ENCODE measurements around the gene RHOD. TPM values are rescaled to one million over a fixed set of nuclear protein-coding genes. Genes with fewer than 3 reads are reported as not detected.

Gene RHOD
- total and polyA plus RNA-seq, 7 donors, result 9.7 to 56.5 (median 20.9) TPM

DNA sequence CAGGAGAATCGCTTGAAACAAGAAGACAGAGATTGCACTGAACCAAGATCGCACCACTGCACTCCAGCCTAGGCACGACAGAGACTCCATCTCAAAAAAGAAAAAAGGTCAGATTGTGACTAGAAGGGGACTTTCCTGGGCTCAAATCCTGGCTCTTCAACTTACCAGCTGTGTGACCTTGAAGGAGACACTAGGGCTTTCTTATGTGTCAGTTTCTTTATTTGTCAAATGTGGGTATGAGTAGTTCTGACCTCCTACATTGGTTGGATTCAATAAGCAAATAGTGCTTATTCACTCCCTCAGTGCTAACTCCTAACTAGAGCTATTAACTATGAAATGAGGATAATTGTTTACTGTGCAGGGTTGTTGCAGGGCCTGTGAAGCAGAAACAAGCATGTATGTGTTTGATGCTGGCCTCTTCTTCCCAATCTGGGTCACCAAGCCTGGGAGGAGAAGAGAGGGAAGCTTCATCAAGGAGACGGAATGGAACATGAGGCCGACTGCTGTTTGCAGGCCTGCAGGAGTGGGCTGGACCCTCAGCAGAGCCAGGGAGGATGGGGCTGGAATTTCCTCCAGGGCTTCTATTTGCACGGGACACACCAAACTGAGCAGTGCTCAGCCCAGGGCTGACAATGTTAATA, 22.5 kb downstream of the RHOD start:
- WGBS, 3 donors, result 75 to 86% (median 80%) methylated on average over 6 of the region's 6 CpGs
- Histone ChIP-seq H3K4me1 (peaks cover 9% of the 10 kb centered on the region), H3K27me3 (ENCODE audit: insufficient read depth in 3 of 3, low read length in 2 of 3) (no peaks in the 10 kb centered on the region), H3K9me3 (no peaks in the 10 kb centered on the region), H3K36me3 (ENCODE audit: insufficient read depth in 1 of 2, low read depth in 1 of 2) (no peaks in the 10 kb centered on the region), H3K27ac (no peak overlapping the region), H3K4me3 (no peak overlapping the region)
- DNase-seq (no peak), ATAC-seq (no peak)
- TF ChIP-seq, protein P1, sequence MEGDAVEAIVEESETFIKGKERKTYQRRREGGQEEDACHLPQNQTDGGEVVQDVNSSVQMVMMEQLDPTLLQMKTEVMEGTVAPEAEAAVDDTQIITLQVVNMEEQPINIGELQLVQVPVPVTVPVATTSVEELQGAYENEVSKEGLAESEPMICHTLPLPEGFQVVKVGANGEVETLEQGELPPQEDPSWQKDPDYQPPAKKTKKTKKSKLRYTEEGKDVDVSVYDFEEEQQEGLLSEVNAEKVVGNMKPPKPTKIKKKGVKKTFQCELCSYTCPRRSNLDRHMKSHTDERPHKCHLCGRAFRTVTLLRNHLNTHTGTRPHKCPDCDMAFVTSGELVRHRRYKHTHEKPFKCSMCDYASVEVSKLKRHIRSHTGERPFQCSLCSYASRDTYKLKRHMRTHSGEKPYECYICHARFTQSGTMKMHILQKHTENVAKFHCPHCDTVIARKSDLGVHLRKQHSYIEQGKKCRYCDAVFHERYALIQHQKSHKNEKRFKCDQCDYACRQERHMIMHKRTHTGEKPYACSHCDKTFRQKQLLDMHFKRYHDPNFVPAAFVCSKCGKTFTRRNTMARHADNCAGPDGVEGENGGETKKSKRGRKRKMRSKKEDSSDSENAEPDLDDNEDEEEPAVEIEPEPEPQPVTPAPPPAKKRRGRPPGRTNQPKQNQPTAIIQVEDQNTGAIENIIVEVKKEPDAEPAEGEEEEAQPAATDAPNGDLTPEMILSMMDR (IDR thresholded peaks at IDR 0.05), result no peak
- intact Hi-C loops (cut with DNase I), result no loop called here

- Histone ChIP-seq H3K27ac (no peak overlapping the region), H3K4me3 (no peak overlapping the region), H3K9me3 (no peaks in the 10 kb centered on the region), H3K4me1 (peaks cover 9% of the 10 kb centered on the region), H3K36me3 (ENCODE audit: insufficient read depth in 1 of 2, low read depth in 1 of 2) (no peaks in the 10 kb centered on the region), H3K27me3 (ENCODE audit: insufficient read depth in 3 of 3, low read length in 2 of 3) (no peaks in the 10 kb centered on the region)
- no peak for DNase-seq
- WGBS, 3 donors, result 43 to 51% (median 45%) methylated on average over 20 of the region's 20 CpGs
- TF ChIP-seq, protein P1 (IDR thresholded peaks at IDR 0.05), result no peak
- peak in 3 of 4 donors; percentile 21 to 47 (median 46) for ATAC-seq
- intact Hi-C loops (cut with DNase I), result loop anchor here (5.0 to 10.0 kb wide), 2 partner anchors 83 to 85 kb away; no protein-coding TSS in a partner anchor
Observed at GRCh38 chr11:67082071-67082791, 25.6 kb downstream of the RHOD start.

GRCh38 chr11:67083786-67084366, 27.2 kb downstream of the RHOD start:
- peaks cover 9% of the 10 kb centered on the region for H3K4me1 ChIP-seq
- DNase-seq (no peak), ATAC-seq (no peak)
- H3K4me3 ChIP-seq, result no peak overlapping the region
- no peaks in the 10 kb centered on the region for H3K36me3 ChIP-seq (ENCODE audit: insufficient read depth in 1 of 2, low read depth in 1 of 2)
- H3K27me3 ChIP-seq (ENCODE audit: insufficient read depth in 3 of 3, low read length in 2 of 3), result no peaks in the 10 kb centered on the region
- H3K9me3 ChIP-seq, result no peaks in the 10 kb centered on the region
- TF ChIP-seq, protein P1 (IDR thresholded peaks at IDR 0.05), result no peak
- intact Hi-C loops (cut with DNase I), result loop anchor here (5.0 to 10.0 kb wide), 2 partner anchors 81 to 83 kb away; no protein-coding TSS in a partner anchor
- no peak overlapping the region for H3K27ac ChIP-seq
- WGBS, 3 donors, result 87 to 91% (median 91%) methylated on average over 8 of the region's 8 CpGs

- H3K36me3 ChIP-seq (ENCODE audit: insufficient read depth in 1 of 2, low read depth in 1 of 2), result no peaks in the 10 kb centered on the region
- WGBS, 3 donors, result 94 to 96% (median 94%) methylated on average over 5 of the region's 5 CpGs
- peaks cover 9% of the 10 kb centered on the region for H3K4me1 ChIP-seq
- H3K27ac ChIP-seq, result no peak overlapping the region
- TF ChIP-seq, protein P1 (IDR thresholded peaks at IDR 0.05), result no peak
- H3K27me3 ChIP-seq (ENCODE audit: insufficient read depth in 3 of 3, low read length in 2 of 3), result no peaks in the 10 kb centered on the region
- ATAC-seq, result no peak
- intact Hi-C loops (cut with DNase I), result loop anchor here in 1 of 2 donors (10.0 kb wide), 1 partner anchor 79 kb away; no protein-coding TSS in a partner anchor
- DNase-seq, result no peak
- H3K9me3 ChIP-seq, result no peaks in the 10 kb centered on the region
- H3K4me3 ChIP-seq, result no peak overlapping the region
Observed at GRCh38 chr11:67085617-67086016, 29.0 kb downstream of the RHOD start.

All from psoas muscle (tissue), 8 donors.